HFFc6 (cell line): Measurements from ENCODE around the gene CLIP1. TPM values are rescaled to one million over a fixed set of nuclear protein-coding genes. Genes with fewer than 3 reads are reported as not detected.

Source experiments
- DNase-seq: peaks from one replicate; pipeline ENCODE4 v3.0.0-alpha.2; 2018
- H3K27ac Mint-ChIP-seq: 2 replicates; pipeline ENCODE4 v1.8.0; 2020; ENCODE audit warnings: mild to moderate bottlenecking, mixed read lengths
- H3K27me3 Mint-ChIP-seq: 2 replicates; pipeline ENCODE4 v1.8.0; 2021; ENCODE audit warnings: mild to moderate bottlenecking, moderate library complexity, mixed read lengths; ENCODE audit not compliant: insufficient read depth
- H3K36me3 Mint-ChIP-seq: 2 replicates; pipeline ENCODE4 v1.8.0; 2021; ENCODE audit warnings: low read depth, mixed read lengths
- H3K4me1 Mint-ChIP-seq: 2 replicates; pipeline ENCODE4 v1.8.0; 2020; ENCODE audit warnings: low read depth, mixed read lengths
- H3K4me3 Mint-ChIP-seq: 2 replicates; pipeline ENCODE4 v1.8.0; 2020; ENCODE audit warnings: mild to moderate bottlenecking, moderate library complexity, mixed read lengths
- H3K9me3 Mint-ChIP-seq: 2 replicates; pipeline ENCODE4 v1.8.0; 2020; ENCODE audit warnings: mild to moderate bottlenecking, mixed read lengths
- total RNA-seq, 6 experiments: library from RNA; stranded (reverse); fragmentation: NEBNext Ultra II Directional; extraction: Animal tissue kit (Norgen Biotek cat#: 25700); gene quantifications; 2 replicates in 1 of 6; 3 replicates in 5 of 6; pipeline ENCODE4 v1.2.3, GENCODE V29; 2021
- TF ChIP-seq, protein P1 (sequence below): fragments of 200-600 bp; sonication (generic); IDR thresholded peaks from 2 replicates; pipeline ENCODE4 v1.5.0; 2021; ENCODE audit warnings: antibody characterized with exemption, mild to moderate bottlenecking

The CLIP1 gene
- total RNA-seq, 6 experiments from 2014 or later, result 62.5 to 71.9 (median 69.1) TPM

DNA sequence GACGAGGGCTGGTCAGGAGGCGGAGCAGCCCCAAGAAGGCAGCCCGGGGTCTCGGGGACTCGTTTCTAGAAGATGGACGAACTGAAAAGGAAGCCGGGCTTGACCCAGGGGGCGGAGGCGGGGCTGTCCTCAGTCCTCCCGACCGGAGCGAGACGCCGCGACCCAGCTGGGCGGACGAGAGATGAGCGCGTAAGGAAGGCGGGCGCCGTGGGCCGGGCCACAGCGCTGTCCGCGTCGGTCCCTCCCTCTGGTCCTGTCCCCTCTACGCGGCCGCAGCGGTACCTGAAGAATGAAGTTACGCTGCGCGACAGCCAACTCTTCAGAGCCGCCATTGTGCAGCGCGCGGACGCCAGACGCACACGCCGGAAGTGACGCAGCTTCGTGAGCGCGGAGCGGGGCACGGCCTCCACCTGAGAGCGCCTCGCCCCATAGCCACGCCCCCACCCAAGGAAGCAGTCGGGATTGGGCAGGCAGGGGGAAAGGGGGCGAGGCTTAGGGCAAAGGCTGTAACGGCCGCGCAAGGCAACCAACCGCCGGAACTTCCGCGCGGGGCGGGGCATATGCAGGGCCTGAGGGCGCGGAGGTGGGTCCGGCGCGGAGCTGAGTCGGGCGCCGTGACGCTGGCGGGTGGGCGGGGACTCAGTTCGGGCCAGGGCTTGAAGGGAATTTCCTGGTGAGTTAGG lies 196.6 kb downstream of the CLIP1 start, which contains the start of gene DIABLO:
DIABLO (minus strand) TSS at position 370 of the 683 bp plus-strand sequence; CDS start at position 332, 38 bp downstream.
- no peaks in the 10 kb centered on the region for H3K9me3 Mint-ChIP-seq
- no peaks in the 10 kb centered on the region; the same call in 1 of the 2 replicates for H3K27me3 Mint-ChIP-seq
- peak within 1 kb of the TSS; percentile 96 for H3K27ac Mint-ChIP-seq
- peaks cover 34% of the 10 kb centered on the region for H3K36me3 Mint-ChIP-seq
- TF ChIP-seq, protein P1, sequence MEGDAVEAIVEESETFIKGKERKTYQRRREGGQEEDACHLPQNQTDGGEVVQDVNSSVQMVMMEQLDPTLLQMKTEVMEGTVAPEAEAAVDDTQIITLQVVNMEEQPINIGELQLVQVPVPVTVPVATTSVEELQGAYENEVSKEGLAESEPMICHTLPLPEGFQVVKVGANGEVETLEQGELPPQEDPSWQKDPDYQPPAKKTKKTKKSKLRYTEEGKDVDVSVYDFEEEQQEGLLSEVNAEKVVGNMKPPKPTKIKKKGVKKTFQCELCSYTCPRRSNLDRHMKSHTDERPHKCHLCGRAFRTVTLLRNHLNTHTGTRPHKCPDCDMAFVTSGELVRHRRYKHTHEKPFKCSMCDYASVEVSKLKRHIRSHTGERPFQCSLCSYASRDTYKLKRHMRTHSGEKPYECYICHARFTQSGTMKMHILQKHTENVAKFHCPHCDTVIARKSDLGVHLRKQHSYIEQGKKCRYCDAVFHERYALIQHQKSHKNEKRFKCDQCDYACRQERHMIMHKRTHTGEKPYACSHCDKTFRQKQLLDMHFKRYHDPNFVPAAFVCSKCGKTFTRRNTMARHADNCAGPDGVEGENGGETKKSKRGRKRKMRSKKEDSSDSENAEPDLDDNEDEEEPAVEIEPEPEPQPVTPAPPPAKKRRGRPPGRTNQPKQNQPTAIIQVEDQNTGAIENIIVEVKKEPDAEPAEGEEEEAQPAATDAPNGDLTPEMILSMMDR, result no peak
- H3K4me3 Mint-ChIP-seq, result peak within 1 kb of the TSS; percentile 98
- peaks cover 23% of the 10 kb centered on the region for H3K4me1 Mint-ChIP-seq
- DNase-seq, result peak; percentile 99

Other genes with a start within 250 kb of the CLIP1 start
- gene IL31, start 248.4 kb downstream of the CLIP1 start, total RNA-seq, result not detected
- not detected for gene LRRC43, start 239.5 kb downstream of the CLIP1 start, total RNA-seq
- under 1 TPM in 2 of 6 experiments, not detected in 4; 0.13 to 0.14 TPM for gene B3GNT4, start 219.0 kb downstream of the CLIP1 start, total RNA-seq
- 10 to 100 TPM; 47.5 to 54.2 (median 48.8) TPM for gene DIABLO, start 196.6 kb downstream of the CLIP1 start, total RNA-seq
- 10 to 100 TPM; 22.7 to 31.0 (median 25.7) TPM for gene VPS33A, start 156.2 kb downstream of the CLIP1 start, total RNA-seq
- gene ZCCHC8, start 78.3 kb upstream of the CLIP1 start, total RNA-seq, result 10 to 100 TPM in 5 of 6 experiments, 1 to 10 TPM in 1; 9.7 to 13.1 (median 11.4) TPM
- 10 to 100 TPM; 38.7 to 52.7 (median 44.2) TPM for gene RSRC2, start 104.3 kb upstream of the CLIP1 start, total RNA-seq
- gene KNTC1, start 104.6 kb upstream of the CLIP1 start, total RNA-seq, result 10 to 100 TPM; 11.7 to 25.0 (median 19.6) TPM